Stimulated activated CD8-positive, alpha-beta memory T cell treated with anti-CD3 and anti-CD28 coated beads, Interleukin-15, amount 100 ng/mL, for 24 hours (primary cell): ENCODE results near the gene GULP1.
"Not testable (repeated sequence)": the region's sequence is repeated elsewhere in the genome, so short reads cannot be mapped to it uniquely, and the experiment has no call there.

Source experiments
- DNase-seq: peaks from one replicate; pipeline ENCODE4 v3.0.0-alpha.2; 2020; ENCODE audit warnings: low read depth

Gene GULP1

DNA sequence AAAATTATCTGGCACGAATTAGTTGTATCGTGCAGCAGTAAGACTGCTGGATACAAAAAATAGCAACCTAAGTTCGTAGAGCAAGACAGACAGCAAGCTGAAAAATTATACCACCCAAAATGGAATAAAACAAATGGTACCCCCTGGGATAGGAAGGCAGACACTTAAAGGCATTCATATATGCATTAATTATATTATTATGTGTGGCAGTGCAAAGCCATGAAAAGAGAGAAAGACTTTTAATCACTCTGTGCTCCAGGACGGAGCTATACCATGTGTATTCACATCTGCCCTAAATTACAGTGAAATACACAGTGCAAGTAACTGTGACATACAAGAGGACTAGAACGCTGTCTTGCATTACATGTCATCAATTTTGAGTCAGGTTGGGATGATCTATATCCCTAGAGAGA lies 235.9 kb downstream of the GULP1 start:
- DNase-seq = no peak

DNA sequence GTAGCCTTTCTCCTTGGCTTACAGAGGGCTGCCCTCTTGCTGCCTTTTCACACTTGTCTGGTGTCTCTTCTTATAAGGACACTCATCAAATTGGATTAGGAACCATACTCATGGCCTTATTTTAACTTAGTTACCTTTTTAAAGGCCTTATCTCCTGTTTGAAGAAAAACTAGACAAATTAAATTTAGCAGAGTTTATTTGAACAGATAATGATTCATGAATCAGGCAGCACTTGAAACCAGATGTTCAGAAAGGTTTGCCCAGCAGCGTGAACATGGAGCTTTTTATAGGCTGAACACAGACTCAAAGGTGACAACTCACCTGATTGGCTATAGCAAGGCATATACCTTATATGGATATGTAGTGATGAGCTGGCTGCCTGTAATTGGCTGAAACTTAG lies 238.0 kb downstream of the GULP1 start:
- no peak for DNase-seq

DNA sequence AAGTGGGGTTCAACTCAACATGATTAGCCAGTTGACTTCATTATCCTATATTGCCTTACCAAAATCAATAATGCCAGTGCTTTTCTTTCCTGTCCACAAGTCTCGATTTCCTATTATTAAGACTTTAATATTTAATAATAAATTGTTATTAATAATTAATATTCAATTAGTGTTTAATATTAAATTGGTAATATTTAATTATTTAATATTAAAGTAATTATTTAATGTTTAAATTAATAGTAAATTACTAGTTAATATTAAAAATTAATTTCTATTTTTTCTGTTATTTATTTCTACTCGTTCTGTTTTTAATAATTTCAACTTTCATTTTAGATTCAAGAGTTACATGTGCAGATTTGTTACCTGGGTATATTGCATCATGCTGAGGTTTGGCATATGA lies 243.2 kb downstream of the GULP1 start:
- DNase-seq = no peak

DNA sequence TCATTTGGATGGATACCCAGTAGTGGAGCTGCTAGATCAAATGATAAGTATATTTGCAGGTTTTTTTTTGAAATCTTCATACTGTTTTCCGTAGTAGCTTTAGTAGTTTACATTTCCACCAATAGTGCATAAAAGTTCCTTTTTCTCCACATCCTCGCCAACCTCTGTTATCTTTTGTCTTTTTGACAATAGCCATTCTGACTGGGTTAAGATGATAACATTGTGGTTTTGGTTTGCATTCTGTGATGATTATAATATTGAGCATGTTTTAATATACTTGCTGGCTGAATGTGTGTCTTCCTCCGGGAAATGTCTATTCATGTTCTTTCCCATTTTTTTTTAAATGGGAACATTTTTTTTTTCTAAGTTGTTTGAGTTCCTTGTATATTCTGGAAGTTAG lies 260.0 kb downstream of the GULP1 start:
- no peak for DNase-seq

DNA sequence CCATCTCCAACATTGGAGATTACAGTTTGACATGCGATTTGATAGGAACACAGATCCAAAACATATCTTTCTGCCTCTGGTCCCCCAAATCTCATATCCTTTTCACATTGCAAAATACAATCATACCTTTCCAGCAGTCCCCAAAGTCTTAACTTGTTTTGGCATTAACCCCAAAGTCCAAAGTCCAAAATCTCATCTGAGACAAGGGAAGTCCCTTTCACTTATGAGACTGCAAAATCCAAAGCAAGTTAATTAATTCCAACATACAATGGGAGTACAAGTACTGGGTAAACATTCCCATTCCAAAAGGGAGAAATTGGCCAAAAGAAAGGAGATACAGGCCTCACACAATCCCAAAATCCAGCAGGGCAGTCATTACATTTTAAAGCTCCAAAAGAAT lies 265.4 kb downstream of the GULP1 start:
- DNase-seq = no peak

DNA sequence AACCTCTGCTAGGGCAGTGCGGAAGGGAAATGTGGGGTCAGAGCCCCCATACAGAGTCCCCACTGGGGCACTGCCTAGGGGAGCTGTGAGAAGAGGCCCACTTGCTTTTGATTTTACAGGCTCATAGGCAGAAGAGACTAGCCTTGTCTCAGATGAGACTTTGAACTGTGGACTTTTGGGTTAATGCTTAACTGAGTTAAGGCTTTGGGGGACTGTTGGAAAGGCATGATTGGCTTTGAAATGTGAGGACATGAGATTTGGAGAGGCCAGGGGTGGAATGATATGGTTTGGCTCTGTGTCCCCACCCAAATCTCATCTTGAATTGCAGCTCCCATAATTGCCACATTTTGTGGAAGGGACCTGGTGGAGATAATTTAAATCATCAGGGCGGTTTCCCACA lies 267.8 kb downstream of the GULP1 start:
- DNase-seq = not testable (repeated sequence)

DNA sequence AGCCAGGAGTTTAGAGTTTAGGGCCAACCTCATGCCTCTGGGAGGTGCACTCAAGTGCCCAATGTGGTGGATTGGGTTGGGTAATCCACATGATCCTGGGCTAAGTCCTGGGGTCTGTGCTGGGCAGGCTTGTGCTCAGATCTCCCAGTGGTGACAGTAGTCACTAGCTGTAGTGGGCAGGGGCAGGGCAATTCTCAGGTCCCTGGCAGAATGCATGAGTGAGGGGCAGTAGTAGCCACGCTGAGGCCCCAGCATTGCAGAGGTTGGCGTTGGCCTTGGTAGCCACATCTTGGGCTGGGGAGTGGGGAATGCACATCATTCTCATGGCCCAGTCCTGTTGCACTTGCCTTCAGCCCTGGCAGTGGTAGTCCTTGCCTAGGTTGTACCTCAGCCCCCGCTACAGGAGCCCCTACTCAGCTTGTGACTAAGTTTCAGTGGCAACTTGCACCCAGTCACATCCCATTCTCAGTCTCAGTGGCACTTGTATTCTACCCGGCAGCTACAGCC lies 269.9 kb downstream of the GULP1 start:
- DNase-seq = no peak

DNA sequence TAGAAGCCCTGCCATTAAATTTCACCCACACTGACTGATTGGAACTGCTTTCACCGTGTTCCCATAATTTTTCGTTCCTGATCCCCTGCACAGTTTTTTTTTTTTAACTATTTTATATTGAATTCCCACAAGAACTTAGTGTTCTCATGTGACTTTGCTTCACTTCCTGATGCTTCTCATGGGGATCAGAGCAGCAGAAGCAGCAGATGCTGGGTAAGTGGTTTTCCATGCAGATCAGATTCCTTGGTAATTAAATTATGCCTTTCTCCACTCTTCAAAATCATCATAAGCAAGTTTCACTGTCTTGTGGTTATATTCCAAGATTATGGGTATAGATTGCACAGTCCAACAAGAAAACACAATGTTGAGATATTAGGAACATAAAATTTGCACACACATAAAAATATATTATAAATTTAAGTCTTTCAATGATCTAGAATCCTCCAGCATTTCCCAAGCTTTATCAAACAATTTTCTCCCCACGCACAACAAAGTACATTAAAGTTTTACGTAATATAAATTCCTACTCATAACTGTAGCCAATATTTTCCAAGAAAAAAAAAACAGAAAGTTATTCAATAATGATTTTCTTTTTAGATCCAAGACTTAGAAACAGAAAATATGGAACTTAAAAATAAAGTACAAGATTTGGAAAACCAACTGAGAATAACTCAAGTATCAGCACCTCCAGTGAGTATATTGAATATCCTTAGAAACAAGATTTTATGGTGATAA lies 277.9 kb downstream of the GULP1 start:
- DNase-seq = no peak

DNA sequence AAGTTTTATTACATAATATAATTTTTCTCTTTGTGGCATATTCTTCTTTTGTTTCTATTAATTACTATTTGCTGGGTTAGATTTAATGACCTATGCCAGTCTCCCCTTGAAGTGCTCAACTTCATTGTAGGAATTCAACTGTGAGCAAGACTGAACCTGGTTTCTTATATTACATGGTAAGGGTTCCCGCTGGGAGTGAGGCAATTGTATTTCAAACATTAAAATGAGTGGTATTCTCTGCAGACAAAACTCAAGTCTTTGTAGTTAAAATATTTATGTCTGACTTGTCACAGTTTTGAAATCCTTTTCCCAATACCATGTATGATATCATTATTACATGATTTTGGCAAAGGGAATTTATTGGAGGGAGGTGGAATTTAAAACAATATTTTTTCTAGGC lies 278.7 kb downstream of the GULP1 start:
- DNase-seq = no peak

DNA sequence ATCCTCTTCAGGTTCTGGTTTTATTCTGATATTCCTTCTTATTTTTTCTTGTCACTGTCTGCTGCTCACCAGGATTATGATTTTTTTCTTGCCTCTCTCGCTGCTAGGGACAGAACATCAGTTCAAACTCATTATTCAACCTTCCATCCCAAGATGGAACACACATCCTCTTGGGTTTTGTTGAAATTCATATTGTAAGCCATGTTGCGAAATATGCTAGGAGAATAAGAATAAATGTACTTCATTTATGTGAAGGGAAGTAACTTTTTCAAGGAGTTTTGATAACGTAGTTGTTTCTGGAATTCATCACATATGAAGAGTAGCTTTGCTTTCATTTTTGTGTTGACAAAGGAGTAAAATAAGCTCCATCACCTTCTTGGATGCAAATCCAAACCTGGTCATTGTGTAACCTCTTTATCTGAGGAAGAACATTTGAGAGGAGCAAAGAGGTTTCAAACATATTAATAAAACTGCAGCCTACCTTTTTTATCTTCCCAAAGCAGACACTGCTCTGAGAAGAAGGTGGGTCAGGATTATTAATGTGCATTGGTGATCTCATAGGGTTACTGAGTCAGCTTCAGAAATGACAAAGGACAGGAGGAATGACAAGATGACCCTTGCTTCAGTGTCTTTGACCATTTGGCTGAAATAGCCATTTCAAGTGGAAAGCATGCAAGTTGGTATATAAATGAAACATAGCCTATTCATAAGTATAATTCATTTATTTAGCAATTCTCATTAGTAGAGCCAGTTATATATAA lies 280.0 kb downstream of the GULP1 start:
- DNase-seq = no peak

DNA sequence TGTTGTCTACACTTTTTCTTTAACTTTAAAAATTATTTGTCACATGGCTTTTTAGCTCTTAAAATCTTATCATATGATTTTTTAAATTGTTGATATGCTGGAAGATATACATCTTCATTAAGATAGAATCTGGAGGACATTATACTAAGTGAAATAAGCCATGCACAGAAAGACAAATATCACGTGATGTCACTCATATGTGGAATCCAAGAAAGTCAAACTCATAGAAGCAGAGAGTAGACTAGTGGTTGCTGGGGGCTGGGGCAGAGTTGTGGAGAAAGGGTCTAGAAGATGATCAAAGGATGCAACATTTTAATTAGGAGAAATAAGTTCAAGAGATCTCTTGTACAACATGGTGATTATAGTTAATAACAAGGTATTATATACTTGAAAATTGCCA lies 280.9 kb downstream of the GULP1 start:
- DNase-seq = no peak

DNA sequence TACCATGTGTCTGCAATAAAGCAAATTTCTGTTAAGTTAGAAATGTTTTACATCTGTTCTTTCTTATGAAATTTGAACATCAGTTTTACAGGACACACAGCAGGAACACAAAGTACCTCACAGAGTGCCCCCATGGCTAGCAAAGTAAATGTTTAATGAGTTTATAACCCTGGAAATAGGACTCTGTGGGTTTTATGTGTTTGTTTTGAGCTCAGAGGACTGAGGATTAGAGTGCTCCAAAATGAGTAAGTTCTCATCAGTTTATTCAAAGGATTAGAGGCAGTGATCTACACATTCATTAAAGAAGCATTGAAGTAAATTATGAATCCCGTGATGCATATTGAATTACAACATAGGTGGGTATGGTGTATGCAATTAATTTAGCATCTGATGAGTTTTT lies 281.8 kb downstream of the GULP1 start:
- no peak for DNase-seq

DNA sequence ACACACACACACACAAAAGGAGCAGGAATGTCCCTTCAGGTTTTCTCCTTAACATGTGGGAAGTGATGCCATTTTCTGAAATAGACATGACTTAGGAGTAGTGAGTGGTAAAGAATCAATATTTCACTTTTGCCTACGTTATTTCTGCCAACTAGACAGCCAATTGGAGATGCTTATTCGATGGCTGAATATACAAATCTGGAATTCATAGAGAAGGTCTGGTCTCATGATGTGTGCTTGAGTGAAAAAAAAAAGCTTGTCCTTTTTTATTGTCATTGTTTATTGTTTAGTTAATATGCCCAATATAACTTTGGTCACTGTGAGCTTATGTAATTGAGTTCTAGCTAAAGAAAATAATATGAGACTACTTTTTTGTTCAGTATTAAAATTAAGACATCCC lies 284.3 kb downstream of the GULP1 start:
- no peak for DNase-seq

DNA sequence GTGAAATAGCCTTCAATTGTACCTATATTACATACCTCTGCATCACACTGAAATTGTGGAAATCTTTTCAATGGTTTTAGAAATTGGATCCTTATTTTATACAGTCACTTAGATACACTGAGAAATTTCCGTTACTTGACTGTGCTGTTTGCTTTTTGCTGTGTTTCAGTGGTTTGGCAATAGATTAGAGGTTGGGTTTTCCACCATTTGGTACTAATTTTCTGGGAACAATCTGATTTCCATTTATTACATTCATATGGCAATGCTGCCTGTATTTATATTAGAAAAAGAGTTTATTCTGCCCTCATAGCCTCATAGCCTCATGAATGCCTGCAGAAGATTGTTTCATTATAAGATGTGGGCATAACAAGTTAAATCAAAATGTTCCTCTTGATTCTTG lies 285.0 kb downstream of the GULP1 start:
- DNase-seq = no peak

DNA sequence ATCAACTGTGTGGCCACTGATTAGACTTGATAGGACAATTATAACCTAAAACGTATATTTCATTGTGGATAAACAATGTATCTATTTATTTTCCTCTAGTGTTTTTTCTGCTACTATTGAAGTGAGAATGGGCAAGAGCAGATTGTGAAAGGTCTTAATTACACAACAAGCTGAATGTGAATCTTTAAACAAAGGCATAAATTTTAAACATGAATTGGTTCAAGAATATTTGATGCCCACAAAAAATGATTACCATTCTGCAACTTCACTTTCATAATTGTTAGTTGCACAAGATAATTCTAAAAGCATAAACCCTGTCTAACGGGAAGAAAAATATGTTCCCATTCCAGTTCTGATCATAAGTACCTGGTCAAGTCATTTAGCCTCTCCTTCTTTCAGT lies 285.6 kb downstream of the GULP1 start:
- no peak for DNase-seq

DNA sequence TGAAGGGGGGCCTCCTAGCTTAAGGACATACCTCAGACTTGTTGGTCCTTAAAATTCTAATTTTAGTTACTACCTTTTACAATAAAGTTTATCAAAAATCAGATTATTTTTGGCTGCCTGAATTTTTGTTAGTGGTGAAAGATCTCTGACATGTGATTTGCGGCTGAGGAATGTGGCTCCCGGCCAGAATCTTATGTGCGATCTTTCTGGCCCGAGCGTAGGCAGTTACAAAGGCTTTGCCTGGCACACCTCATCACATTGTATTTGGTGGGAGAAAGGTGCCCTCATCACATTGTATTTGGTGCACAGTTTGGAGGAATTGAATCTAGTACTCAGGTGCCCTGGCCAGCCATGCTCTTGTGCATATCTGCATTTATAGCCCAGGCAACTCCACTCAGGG lies 289.1 kb downstream of the GULP1 start:
- DNase-seq = no peak

DNA sequence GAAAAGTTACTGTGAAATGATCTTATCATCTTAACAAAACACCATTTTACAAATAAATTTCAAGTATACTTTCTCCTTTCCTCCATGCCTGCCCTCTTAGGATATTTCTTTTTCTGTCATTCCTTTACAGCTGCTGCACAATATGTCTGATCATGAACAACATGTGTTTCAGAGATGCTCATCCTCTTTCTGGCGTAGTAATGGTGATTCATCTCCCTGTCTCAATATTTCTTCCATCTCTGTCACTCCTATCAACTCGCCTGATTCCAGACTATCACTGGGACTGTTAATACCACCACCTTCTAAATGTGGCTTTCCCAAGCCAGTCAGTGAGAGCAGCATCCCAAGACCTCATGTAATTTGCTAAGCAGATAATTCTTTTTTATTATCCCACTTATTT lies 290.5 kb downstream of the GULP1 start:
- no peak for DNase-seq

DNA sequence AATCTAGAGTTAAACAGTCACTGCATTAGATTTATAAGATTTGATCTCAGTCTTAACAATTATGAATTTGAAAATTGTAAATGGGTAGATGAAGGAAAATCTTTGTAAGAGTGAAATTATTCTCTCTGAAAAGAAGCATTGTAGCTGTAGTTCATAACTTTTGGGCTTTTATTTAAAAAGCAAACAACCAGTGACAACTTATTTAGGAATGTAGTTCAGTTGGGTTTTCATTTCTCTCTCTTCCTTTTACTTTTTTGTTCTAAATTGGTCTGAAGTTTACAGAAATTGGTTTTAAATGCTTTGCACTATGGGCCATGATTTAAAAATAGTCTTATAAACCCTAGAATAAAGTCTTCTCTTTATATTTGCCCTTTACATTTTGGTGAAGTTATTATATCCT lies 296.6 kb downstream of the GULP1 start:
- no peak for DNase-seq

DNA sequence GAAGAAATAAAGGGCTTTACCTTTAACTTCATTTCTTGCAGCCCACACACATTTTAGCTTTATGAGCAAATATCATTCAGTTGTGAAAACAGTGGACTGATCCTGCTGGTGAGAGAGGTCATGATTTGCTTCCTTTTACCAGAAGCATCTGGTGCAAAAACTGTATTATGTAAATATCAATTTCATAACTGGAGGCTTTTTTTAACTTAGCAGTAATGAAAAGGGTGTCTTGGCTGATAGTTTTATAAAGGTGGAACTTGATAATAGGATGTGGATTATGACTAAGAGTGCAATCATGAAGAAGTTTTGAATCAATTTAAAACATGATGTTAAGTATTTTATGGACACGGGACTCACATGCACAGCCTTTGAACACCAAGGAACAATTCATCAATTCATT lies 304.4 kb downstream of the GULP1 start:
- DNase-seq = no peak

DNA sequence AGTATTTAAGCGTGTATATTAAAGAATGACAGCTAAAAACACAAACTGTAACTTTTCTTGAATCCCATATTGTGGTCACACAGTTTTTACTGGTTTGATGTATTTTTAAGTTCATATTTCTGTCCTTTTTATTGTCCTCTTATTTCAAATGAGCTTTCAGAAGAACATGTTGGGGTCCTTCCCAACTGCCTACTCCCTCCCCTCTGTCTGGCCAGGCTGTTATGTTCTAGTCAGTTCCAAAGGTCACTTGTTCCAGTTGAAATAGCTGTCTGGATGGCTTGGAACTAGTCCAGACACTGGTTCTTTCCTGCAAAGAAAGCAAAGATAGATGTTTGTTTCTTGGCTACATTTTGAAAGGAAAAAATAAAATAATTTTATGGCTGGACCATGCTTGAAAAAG lies 306.9 kb downstream of the GULP1 start:
- no peak for DNase-seq

DNA sequence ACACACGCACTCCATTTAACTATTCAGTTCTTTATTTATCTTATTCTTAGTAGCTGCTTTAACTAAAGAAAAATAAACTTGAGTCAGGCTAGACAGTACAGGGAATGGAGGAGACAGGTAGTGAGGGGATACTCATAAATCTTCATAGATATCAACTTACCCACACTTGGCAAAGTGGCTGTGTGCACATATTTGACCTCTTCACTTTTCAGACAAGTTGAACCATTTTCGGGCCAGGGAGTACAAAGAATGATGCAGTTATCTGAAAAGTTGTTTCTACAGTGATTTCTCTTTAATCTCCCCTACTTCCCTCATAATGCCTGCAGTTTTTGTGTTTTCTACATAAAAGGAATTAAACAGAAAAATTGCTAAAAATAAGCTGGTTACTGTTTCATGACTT lies 307.5 kb downstream of the GULP1 start:
- DNase-seq = no peak

DNA sequence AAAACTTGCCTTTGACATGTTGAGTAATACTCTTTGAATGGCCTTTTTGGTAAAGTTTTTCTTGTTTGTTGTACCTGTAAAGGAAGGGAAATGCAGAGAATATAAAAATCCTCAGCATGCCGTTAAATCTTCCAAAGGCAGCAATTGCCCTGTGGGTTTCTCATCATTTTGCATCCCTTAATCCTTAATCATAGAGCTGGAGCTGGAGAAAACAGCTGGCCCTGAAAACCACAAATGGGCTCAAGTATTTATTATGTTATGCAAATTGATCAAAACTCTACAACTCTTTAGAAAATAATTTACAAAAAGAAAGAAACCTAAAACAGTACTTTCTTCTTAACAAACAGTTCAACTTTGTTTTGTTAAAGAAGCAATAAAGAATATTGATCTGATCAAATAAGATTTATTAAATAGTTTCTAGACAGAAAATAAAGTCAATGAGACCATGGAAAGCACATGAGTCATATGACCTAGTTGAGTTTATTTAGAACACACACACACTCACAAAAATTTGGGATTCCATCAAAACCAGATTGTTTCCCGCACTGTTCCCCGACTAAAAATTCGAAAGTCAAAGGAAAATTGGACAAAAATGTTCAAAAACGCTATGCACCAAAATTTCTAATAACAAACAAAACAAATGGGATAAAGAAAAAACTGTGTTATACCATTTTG lies 309.0 kb downstream of the GULP1 start:
- DNase-seq = no peak

DNA sequence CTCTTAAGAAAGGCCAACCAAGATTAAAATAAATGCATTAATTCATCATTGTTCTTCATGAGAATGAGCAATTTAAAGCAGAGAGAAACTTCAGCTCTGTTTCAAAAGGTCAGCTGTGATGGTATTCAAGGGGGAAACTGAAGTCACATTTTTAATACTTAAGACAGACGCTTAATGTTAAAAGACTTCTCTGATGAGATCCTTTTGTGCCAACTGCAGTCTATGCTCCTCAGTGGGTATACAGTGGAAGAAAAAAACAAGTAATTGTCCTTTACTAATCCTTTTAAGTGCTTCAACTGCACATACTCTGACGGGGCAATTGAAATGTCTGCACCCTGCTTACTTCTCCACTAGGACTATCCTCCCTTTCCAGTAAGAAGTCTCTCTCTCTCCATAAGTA lies 309.7 kb downstream of the GULP1 start:
- DNase-seq = no peak
